ENCODE data around the gene SLCO1B1.

Gene SLCO1B1

GRCh38 chr12:21221072-21221471 lies 90.1 kb downstream of the SLCO1B1 start:
- DNase-seq: no peak

DNA sequence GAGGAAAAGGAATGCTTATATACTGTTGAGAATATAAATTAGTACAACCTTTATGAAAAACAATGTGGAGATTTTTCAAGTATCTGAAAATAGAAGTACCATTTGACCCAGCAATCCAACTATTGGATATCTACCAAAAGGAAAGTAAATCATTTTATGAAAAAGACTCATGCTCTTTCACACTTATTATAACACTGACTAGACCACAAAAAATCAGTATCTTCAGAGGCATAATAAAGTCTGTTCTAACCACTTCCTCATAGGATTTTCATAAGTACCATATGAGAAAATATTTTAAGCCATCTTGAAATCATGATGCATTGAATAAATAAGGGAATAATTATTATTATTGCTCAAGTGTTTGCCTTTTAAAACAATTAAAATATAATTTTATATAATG lies 90.8 kb downstream of the SLCO1B1 start:
- DNase-seq: no peak

DNA sequence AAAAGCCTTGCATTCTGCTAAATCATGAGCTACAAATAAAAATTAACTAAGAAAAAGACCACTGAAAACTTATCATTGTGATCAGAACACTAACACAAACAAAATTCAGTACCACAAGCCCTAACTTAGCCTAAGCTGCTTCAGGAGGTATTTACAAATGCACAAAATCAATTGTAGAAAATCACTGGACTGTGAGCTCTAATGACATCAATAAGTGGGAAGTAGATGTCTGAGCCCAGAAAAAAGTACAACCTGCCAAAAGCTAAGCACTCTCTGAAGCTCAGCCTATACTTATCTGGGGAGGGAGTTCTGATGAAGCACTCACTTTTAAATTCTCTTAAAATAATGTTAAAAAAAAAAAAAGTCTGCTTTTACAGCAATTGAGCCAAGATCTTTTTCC lies 92.9 kb downstream of the SLCO1B1 start:
- no peak for DNase-seq

DNA sequence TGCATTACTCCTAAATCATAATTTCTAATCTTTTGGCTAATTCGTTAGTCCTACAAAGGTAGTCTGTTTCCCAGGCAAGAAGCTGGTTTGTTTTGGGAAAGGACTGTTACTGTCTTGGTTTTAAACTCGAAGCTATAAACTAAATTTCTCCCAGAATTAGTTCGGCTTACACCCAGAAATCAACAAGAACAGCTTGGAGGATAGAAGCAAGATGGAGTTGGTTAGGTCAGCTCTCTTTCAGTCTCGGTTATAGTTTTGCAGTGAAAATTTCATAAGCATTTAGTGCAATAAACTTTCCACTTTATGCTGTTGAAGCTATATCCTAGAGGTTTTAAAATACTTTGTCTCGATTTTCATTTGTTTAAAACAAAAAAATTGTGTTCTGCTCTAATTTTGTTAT lies 103.4 kb downstream of the SLCO1B1 start:
- no peak for DNase-seq

DNA sequence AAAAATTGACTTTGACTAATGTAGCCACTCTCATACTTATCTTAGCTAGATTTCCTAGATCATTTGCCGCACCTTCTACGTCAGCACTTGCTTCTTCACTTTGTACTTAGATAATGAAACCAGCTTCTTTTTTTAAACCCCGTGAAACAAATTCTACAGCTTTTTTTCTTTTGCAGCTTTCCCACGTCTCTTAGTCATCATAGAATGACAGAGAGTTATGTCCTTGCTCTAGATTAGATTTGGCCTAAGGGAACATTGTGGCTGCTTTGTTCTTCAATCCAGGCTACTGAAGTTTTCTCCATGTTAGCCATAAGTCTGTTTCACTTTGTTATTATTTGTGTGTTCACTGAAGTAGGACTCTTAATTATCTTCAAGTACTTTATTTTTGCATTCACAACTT lies 108.9 kb downstream of the SLCO1B1 start:
- DNase-seq: no peak

- DNase-seq: peak in 1 of 2 experiments; percentile 35
Measured at GRCh38 chr12:21248679-21249078, 117.7 kb downstream of the SLCO1B1 start.

- DNase-seq: no peak
Measured at GRCh38 chr12:21252070-21252469, 121.1 kb downstream of the SLCO1B1 start.

DNA sequence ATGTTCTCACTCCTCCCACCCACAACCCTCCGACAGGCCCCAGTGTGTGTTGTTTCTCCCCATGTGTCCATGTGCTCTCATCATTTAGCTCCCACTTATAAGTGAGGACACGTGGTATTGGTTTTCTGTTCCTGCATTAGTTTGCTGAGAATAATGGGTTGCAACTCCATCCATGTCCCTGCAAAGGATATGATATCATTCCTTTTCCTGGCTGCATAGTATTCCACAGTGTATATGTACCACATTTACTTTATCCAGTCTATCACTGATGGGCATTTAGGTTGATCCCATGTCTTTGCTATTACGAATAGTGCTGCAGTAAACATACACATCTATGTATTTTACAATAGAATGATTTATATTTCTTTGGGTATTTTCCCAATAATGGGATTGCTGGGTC lies 126.2 kb downstream of the SLCO1B1 start:
- DNase-seq: no peak

DNA sequence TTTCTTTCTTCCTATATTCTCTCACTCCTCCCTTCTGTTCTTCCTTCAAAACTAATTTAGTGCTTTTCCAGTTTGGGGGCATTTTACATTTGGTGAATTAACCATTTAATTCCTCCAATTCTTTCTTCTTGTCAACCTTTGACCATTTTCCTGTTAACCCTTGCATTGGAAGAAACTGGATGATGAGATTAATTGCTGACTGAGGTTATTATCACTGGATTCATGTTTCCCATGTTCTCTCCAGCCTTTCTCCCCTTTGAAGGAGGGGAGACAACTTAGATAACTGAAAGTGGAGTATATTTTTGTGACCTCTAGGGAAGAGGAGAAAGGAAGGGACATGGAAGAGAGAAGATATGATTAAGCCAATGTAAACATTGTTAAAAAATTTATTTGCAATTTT lies 133.2 kb downstream of the SLCO1B1 start:
- no peak for DNase-seq

DNA sequence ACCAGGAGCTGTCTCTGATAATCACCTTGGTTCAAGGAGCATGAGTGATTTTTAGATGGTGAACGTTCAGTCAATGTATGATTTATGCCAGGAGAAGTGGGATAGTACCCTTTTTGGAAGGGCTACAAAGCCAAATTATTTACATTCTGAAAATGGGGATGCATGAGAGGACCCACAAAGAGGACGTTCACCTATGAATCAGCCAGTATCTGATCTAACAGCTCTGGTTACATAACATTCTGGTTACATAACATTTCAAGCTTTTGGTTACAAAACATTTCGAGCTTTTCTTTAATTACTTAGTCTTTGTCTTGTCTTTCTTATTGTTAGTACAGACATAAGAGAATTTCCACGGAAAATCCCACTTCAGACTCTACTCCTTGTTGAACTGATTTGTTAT lies 134.9 kb downstream of the SLCO1B1 start:
- DNase-seq: no peak

GRCh38 chr12:21276826-21277225 lies 145.8 kb downstream of the SLCO1B1 start:
- DNase-seq: peak in 1 of 2 experiments; percentile 12

Data from SW 1271 (cell line).